ENCODE results near the gene NPY5R.

- TF ChIP-seq, protein P1, sequence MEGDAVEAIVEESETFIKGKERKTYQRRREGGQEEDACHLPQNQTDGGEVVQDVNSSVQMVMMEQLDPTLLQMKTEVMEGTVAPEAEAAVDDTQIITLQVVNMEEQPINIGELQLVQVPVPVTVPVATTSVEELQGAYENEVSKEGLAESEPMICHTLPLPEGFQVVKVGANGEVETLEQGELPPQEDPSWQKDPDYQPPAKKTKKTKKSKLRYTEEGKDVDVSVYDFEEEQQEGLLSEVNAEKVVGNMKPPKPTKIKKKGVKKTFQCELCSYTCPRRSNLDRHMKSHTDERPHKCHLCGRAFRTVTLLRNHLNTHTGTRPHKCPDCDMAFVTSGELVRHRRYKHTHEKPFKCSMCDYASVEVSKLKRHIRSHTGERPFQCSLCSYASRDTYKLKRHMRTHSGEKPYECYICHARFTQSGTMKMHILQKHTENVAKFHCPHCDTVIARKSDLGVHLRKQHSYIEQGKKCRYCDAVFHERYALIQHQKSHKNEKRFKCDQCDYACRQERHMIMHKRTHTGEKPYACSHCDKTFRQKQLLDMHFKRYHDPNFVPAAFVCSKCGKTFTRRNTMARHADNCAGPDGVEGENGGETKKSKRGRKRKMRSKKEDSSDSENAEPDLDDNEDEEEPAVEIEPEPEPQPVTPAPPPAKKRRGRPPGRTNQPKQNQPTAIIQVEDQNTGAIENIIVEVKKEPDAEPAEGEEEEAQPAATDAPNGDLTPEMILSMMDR (conservative IDR thresholded peaks at IDR 0.05) = no peak
- TF ChIP-seq ZFX (IDR thresholded peaks at IDR 0.05) = no peak
Observed at GRCh38 chr4:163378661-163379060, 35.0 kb downstream of the NPY5R start.
